DMS53 (cell line): ENCODE results near the gene CITED2.
A peak's percentile ranks its signal among the peaks of the same experiment; 100 is the strongest.
"Not testable (repeated sequence)": the region's sequence is repeated elsewhere in the genome, so short reads cannot be mapped to it uniquely, and the experiment has no call there.

ENCODE experiments used
- DNase-seq: peaks from one replicate; lab custom pipeline; 2025; lab: John Stamatoyannopoulos, UW

CITED2 gene

GRCh38 chr6:139364302-139364981, 10.0 kb downstream of the CITED2 start:
- peak; percentile 64 for DNase-seq

DNA sequence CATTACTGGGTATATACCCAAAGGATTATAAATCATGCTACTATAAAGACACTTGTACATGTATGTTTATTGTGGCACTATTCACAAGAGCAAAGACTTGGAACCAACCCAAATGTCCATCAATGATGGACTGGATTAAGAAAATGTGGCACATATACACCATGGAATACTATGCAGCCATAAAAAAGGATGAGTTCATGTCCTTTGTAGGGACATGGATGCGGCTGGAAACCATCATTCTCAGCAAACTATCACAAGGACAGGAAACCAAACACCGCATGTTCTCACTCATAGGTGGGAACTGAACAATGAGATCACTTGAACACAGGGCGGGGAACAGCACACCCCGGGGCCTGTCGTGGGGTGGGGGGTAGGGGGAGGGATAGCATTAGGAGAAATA, 10.7 kb downstream of the CITED2 start:
- not testable (repeated sequence) for DNase-seq

GRCh38 chr6:139363123-139363522, 11.3 kb downstream of the CITED2 start:
- not testable (repeated sequence) for DNase-seq

DNA sequence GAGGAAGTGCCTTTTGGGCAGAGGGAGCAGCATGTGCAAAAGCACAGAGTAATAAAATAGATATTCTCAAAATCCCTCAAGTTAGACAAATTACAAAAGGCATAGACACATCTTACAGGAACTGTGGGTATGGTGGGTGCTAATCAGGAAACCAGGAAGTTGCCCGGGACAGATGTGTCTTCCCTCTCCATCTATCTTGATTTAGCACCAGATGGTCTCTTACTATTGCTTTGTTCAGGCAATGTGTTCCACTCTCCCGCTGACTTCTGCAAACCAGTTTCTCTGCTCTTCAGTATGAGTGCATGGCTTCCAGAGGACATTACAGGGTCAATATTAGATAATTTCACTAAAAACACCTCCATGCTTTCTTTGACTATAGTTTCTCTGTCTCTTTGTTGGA, 13.2 kb downstream of the CITED2 start:
- no peak for DNase-seq

- DNase-seq, result no peak
Measured at GRCh38 chr6:139356924-139357323, 17.5 kb downstream of the CITED2 start.

GRCh38 chr6:139355777-139356445, 18.5 kb downstream of the CITED2 start:
- DNase-seq, result no peak

DNA sequence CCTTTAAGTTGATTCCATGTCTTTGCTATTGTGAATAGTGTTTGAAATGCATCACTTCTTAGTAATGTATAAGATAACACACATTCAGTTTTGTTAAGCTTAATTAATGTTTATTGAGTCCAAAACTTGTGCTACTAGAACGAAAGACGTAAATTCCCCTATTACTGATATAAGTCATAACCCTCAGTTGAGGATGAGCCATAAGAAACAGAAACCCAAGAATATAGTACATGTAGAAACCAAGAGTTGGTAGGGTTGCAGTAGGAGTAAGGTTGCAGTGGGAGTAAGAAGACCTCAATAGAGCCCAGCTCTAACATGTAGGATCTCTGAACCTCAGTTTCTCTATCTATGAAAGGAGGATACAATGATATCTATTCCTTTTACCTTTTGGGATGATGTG, 19.3 kb downstream of the CITED2 start:
- no peak for DNase-seq

GRCh38 chr6:139354189-139354588, 20.3 kb downstream of the CITED2 start:
- DNase-seq, result no peak

- DNase-seq, result peak; percentile 23
Measured at GRCh38 chr6:139349464-139350020, 24.9 kb downstream of the CITED2 start.

- DNase-seq, result no peak
Measured at GRCh38 chr6:139346392-139346791, 28.1 kb downstream of the CITED2 start.

DNA sequence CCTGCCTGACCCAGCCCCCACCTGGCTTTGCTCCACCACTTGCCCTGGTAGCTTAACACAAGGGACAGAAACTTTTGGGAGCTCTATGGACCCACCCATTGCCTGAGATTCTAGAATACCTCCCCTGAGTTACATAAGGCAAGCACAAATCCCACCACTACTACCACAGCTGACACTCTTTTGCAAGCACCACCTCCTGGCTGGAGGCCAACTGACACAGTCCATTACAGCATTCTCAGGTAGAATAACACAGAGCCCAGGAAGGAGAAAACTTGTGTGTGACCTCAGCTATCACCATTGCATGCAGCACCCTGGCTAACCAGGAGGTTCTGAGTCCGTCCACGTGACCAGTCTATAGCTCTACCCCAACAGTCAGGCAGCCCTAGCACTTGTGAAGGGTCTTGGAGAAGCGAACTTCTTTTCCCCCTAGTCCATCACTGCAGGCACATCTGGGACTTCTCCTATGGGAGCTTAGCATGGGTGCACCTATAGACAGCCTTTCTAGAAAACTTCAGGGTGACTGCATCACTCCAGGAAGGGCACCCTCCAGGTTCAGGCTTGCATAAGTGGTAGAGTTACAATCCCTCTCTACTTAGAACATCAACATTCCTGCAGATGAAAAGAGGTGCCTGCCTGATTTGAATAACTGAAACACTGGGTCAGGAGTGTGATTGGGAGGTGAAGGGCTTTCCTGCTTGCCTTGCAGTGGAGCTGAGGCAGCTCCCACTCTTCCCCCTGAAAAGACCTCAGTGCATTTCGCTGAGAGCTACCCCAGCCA, 30.1 kb downstream of the CITED2 start:
- DNase-seq, result no peak

GRCh38 chr6:139343052-139343750, 31.2 kb downstream of the CITED2 start:
- no peak for DNase-seq

GRCh38 chr6:139341060-139341459, 33.4 kb downstream of the CITED2 start:
- DNase-seq, result no peak

DNA sequence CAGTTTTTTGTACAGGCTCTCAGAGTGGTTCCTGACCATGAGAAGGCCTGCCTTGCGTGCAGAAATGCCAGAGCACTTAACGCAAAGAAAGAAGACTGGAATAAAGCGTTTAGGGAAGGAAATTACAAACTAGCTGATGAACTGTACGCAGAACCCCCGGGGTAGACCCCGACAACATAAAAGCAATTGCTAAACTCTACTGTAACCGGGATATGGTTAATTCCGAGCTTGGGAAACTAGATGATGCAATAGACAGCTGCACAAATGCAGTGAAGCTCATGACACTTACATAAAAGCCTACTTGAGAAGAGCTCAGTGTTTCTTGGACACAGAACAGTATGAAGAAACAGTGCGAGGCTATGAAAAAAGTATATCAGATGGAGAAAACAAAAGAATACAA, 35.7 kb downstream of the CITED2 start:
- no peak for DNase-seq

DNA sequence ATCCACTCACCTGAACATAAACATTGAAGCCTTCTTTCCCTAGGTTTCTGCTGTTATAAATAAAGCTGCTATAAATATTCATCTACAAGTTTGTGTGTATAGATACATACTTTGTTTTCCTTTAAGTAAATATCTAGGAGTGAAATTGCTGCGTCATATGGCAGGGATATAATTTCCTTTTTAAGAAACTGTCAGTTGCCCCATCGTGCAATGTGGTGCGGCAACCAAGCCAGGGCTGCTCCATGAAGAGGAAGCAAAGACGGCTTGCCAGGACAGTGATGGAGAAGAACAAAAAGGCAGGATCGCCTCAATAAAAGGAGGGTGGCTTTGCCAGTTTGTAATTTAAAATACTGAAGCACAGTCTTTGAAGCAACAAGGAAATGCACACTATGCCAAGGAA, 36.6 kb downstream of the CITED2 start:
- DNase-seq, result no peak

DNA sequence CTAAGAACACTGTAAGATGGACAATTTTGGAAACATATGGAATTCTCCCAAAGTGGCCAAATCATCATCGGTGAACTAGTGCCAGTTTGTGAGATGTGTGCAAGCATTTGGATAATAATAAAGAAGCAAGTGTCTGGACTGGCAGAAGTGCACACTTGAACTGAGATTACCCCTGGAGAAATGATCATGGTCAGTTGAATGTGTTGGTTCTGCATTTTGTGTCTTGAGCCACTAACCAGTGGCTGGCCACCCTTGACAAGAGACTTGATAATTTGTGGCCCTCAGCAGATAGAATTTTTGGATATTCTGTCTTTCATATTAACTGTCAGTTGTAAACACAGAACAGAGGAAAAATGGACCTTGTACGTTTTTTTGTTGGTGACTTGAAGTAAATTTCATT, 37.4 kb downstream of the CITED2 start:
- no peak for DNase-seq

DNA sequence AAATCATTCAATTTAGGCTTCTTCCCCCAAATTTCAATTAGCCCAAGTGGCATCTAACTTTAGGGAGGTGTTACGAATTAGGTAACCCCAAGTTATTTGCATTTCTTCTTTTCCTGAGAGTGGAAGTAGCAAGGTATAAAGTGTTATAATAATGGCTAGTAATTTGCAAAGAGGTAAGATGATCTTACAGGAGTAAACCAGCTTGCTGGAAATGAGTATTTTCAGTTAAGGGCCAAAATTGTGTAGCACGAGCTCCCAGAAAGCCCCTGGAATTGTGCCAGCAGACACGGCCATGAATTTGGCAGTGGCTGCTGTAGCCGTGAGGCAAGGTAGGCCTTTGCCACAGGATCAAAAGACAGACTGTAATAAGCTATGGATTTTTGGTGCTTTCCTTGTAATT, 38.0 kb downstream of the CITED2 start:
- no peak for DNase-seq

GRCh38 chr6:139335447-139336210, 38.8 kb downstream of the CITED2 start:
- DNase-seq, result no peak

GRCh38 chr6:139334806-139335446, 39.5 kb downstream of the CITED2 start:
- no peak for DNase-seq

- DNase-seq, result no peak
Measured at GRCh38 chr6:139330826-139331500, 43.5 kb downstream of the CITED2 start.
